CD14-positive monocyte (primary cell): ENCODE measurements around the gene CHCHD6. TPM values are rescaled to one million over a fixed set of nuclear protein-coding genes. Genes with fewer than 3 reads are reported as not detected.

Experiments
- DNase-seq, 3 donors: peaks; one replicate each; pipeline ENCODE4 v3.0.0-alpha.2; 2011 to 2022
- H2AFZ ChIP-seq: 2 replicates; pipeline ENCODE4 v1.6.0; 2012; ENCODE audit warnings: mild to moderate bottlenecking, low read depth, low read length, inconsistent platforms; ENCODE audit not compliant: insufficient read depth, poor library complexity, severe bottlenecking
- H3K27ac ChIP-seq, 2 donors: 1 replicate in 1 of 2; 2 replicates in 1 of 2; pipeline ENCODE4 v1.5.1; 2012 to 2013; ENCODE audit warnings: low read length in 2 of 2, control low read depth in 1 of 2, inconsistent platforms in 1 of 2, low read depth in 1 of 2, mild to moderate bottlenecking in 1 of 2
- H3K27me3 ChIP-seq, 2 donors: one replicate each; pipeline versions ENCODE4 v1.6.0 to v1.6.1; 2011 to 2013; ENCODE audit warnings: low read length in 2 of 2; ENCODE audit not compliant: control insufficient read depth in 2 of 2, insufficient read depth in 2 of 2
- H3K36me3 ChIP-seq, 2 donors: replicated peaks in 1 of 2; 1 replicate in 1 of 2; 2 replicates in 1 of 2; pipeline versions ENCODE4 v1.5.1 to v1.6.1; 2012 to 2013; ENCODE audit warnings: low read length in 2 of 2, control low read depth in 1 of 2, inconsistent platforms in 1 of 2, mild to moderate bottlenecking in 1 of 2; ENCODE audit not compliant: insufficient read depth in 2 of 2, control insufficient read depth in 1 of 2
- H3K4me1 ChIP-seq, 2 donors: 1 replicate in 1 of 2; 2 replicates in 1 of 2; pipeline versions ENCODE4 v1.5.1 to v1.6.1; 2012 to 2013; ENCODE audit warnings: low read length in 2 of 2, control low read depth in 1 of 2, inconsistent platforms in 1 of 2, mild to moderate bottlenecking in 1 of 2, moderate library complexity in 1 of 2; ENCODE audit not compliant: insufficient read depth in 2 of 2, control insufficient read depth in 1 of 2
- H3K4me2 ChIP-seq: replicated peaks from 2 replicates; pipeline ENCODE3; 2012; ENCODE audit warnings: low read length, moderate library complexity, mild to moderate bottlenecking; ENCODE audit not compliant: poor library complexity, severe bottlenecking; ENCODE audit errors: extremely low read depth
- H3K4me3 ChIP-seq, 3 experiments: fragments of 200-600 bp in 1 of 3; sonication (generic) in 1 of 3; replicated peaks in 1 of 3; 1 replicate in 2 of 3; 2 replicates in 1 of 3; pipeline ENCODE4 v1.5.1; 2011 to 2013; ENCODE audit warnings: low read length in 3 of 3, mild to moderate bottlenecking in 3 of 3, control low read depth in 2 of 3, low read depth in 2 of 3, inconsistent platforms in 1 of 3, moderate library complexity in 1 of 3
- H3K79me2 ChIP-seq: 2 replicates; pipeline ENCODE4 v1.6.0; 2012; ENCODE audit warnings: mild to moderate bottlenecking, control low read depth, inconsistent platforms, low read length, moderate library complexity; ENCODE audit not compliant: insufficient read depth
- H3K9ac ChIP-seq: 2 replicates; pipeline ENCODE4 v1.6.0; 2017; ENCODE audit warnings: low read length, mild to moderate bottlenecking; ENCODE audit not compliant: insufficient read depth, poor library complexity, severe bottlenecking
- H3K9me3 ChIP-seq, 2 donors: replicated peaks in 1 of 2; 1 replicate in 1 of 2; 2 replicates in 1 of 2; pipeline versions ENCODE4 v1.5.1 to v1.6.1; 2012 to 2013; ENCODE audit warnings: low read length in 2 of 2, control low read depth in 1 of 2; ENCODE audit not compliant: control insufficient read depth in 1 of 2, insufficient read depth in 1 of 2
- H4K20me1 ChIP-seq: 2 replicates; pipeline ENCODE4 v1.6.0; 2012; ENCODE audit warnings: mild to moderate bottlenecking, low read length, control low read depth, moderate library complexity; ENCODE audit not compliant: insufficient read depth
- H3K27ac Mint-ChIP-seq, 7 donors: one replicate each; pipeline ENCODE4 v1.8.0; 2020; ENCODE audit warnings: mild to moderate bottlenecking in 7 of 7, mixed read lengths in 7 of 7, moderate library complexity in 6 of 7, inconsistent platforms in 2 of 7
- H3K27me3 Mint-ChIP-seq, 3 donors: one replicate each; pipeline ENCODE4 v1.8.0; 2021 to 2022; ENCODE audit warnings: low read depth in 3 of 3, mild to moderate bottlenecking in 3 of 3, mixed read lengths in 3 of 3, moderate library complexity in 3 of 3, inconsistent platforms in 1 of 3
- H3K36me3 Mint-ChIP-seq, 2 donors: one replicate each; pipeline ENCODE4 v1.8.0; 2020; ENCODE audit warnings: mixed read lengths in 2 of 2, inconsistent platforms in 1 of 2, mild to moderate bottlenecking in 1 of 2
- H3K4me1 Mint-ChIP-seq: one replicate; pipeline ENCODE4 v1.8.0; 2020; ENCODE audit warnings: mild to moderate bottlenecking, mixed read lengths
- H3K4me3 Mint-ChIP-seq, 2 donors: one replicate each; pipeline ENCODE4 v1.8.0; 2020; ENCODE audit warnings: mild to moderate bottlenecking in 2 of 2, mixed read lengths in 2 of 2, moderate library complexity in 1 of 2
- H3K9me3 Mint-ChIP-seq, 7 donors: one replicate each; pipeline ENCODE4 v1.8.0; 2020 to 2022; ENCODE audit warnings: mixed read lengths in 7 of 7, mild to moderate bottlenecking in 6 of 7, moderate library complexity in 6 of 7, inconsistent platforms in 2 of 7
- CTCF ChIP-seq: fragments of 200-600 bp; IDR thresholded peaks from one replicate; pipeline ENCODE4 v1.8.0; 2022; ENCODE audit warnings: antibody characterized with exemption, mild to moderate bottlenecking
- WGBS: methylation state at CpG from one replicate; pipeline ENCODE4 v1.1.5; 2013; ENCODE audit warnings: missing lambda C conversion rate; ENCODE audit not compliant: insufficient coverage; 5-methylcytosine and 5-hydroxymethylcytosine counted together
- intact Hi-C, 2 donors: fragments of 100-400 bp; cut with micrococcal nuclease; formaldehyde crosslinking; loops; one replicate each; pipeline versions ENCODE4 v1.15.0 to v1.15.1; 2023
- polyA plus RNA-seq, 3 donors: library from polyadenylated mRNA; depleted of rRNA in 1 of 3; unstranded in 2 of 3; stranded (reverse) in 1 of 3; fragments of 300-500 nt in 2 of 3; fragments of >200 nt in 1 of 3; fragmentation: Illumina TruSeq in 2 of 3; gene quantifications; 1 replicate in 2 of 3; 2 replicates in 1 of 3; pipeline ENCODE4 v1.2.3, GENCODE V29; 2012 to 2021

The CHCHD6 gene
- polyA plus RNA-seq, 3 donors, result 1.1 to 1.8 (median 1.8) TPM

- H3K9me3 ChIP-seq, result peaks cover under 1 to 1% of the 10 kb centered on the region in 2 donors
- H3K27ac ChIP-seq, result no peak overlapping the region
- no peak overlapping the region for H2AFZ ChIP-seq
- Mint-ChIP-seq H3K36me3 (no peaks in the 10 kb centered on the region), H3K27ac (no peak overlapping the region), H3K9me3 (peaks cover 4 to 25% (median 19%) of the 10 kb centered on the region in 7 donors), H3K27me3 (peaks cover 0 to 3% (median 0%) of the 10 kb centered on the region in 3 donors), H3K4me1 (no peaks in the 10 kb centered on the region), H3K4me3 (no peak overlapping the region)
- H3K79me2 ChIP-seq, result no peaks in the 10 kb centered on the region
- H3K27me3 ChIP-seq, result no peaks in the 10 kb centered on the region
- 93% methylated on average over 3 of the region's 5 CpGs for whole genome bisulfite sequencing
- DNase-seq, result no peak
- H3K36me3 ChIP-seq, result no peaks in the 10 kb centered on the region
- H4K20me1 ChIP-seq, result no peaks in the 10 kb centered on the region
- intact Hi-C loops, result no loop called here
- no peak overlapping the region for H3K4me3 ChIP-seq
- H3K9ac ChIP-seq, result no peak overlapping the region
- TF ChIP-seq CTCF, result no peak
- no peaks in the 10 kb centered on the region for H3K4me1 ChIP-seq
- H3K4me2 ChIP-seq, result no peak overlapping the region
These were observed 69.1 kb downstream of the CHCHD6 start for GRCh38 chr3:126773167-126773566.

- H3K79me2 ChIP-seq, result no peaks in the 10 kb centered on the region
- H3K36me3 Mint-ChIP-seq, result no peaks in the 10 kb centered on the region
These were observed 69.7 kb downstream of the CHCHD6 start for GRCh38 chr3:126773783-126774182.

More at GRCh38 chr3:126773783-126774182, 69.7 kb downstream of the CHCHD6 start:
- Mint-ChIP-seq H3K9me3 (peaks cover 4 to 25% (median 19%) of the 10 kb centered on the region in 7 donors), H3K4me3 (no peak overlapping the region), H3K4me1 (no peaks in the 10 kb centered on the region), H3K27ac (no peak overlapping the region), H3K27me3 (peaks cover 0 to 3% (median 0%) of the 10 kb centered on the region in 3 donors)
- H3K4me3 ChIP-seq, result no peak overlapping the region
- TF ChIP-seq CTCF, result no peak
- no peaks in the 10 kb centered on the region for H3K4me1 ChIP-seq
- H3K9ac ChIP-seq, result no peak overlapping the region
- H3K27me3 ChIP-seq, result no peaks in the 10 kb centered on the region
- no CpG with 5 or more reads among the region's 1 CpG for WGBS
- H2AFZ ChIP-seq, result no peak overlapping the region
- H3K4me2 ChIP-seq, result no peak overlapping the region
- intact Hi-C loops, result no loop called here
- no peaks in the 10 kb centered on the region for H4K20me1 ChIP-seq
- no peaks in the 10 kb centered on the region for H3K36me3 ChIP-seq
- DNase-seq, result no peak
- no peak overlapping the region for H3K27ac ChIP-seq
- H3K9me3 ChIP-seq, result no peaks in the 10 kb centered on the region
